ENCODE data around the gene ZNF814.
"Not testable (repeated sequence)": the region's sequence is repeated elsewhere in the genome, so short reads cannot be mapped to it uniquely, and the experiment has no call there.

ZNF814 gene

GRCh38 chr19:57887195-57887941 is 1.5 kb downstream of the ZNF814 start:
- Mint-ChIP-seq H3K4me1 (ENCODE audit: low read depth) (peaks cover 11% of the 10 kb centered on the region), H3K27ac (no peak overlapping the region), H3K36me3 (ENCODE audit: low read depth) (peaks cover 49% of the 10 kb centered on the region), H3K4me3 (peak overlapping the region; percentile 89), H3K27me3 (ENCODE audit: low read depth) (no peaks in the 10 kb centered on the region), H3K9me3 (peaks cover 50% of the 10 kb centered on the region)
- no peak for DNase-seq (ENCODE audit: low spot score)

GRCh38 chr19:57886046-57886445 is 2.8 kb downstream of the ZNF814 start:
- Mint-ChIP-seq H3K4me3 (no peak overlapping the region), H3K36me3 (ENCODE audit: low read depth) (peaks cover 48% of the 10 kb centered on the region), H3K27me3 (ENCODE audit: low read depth) (no peaks in the 10 kb centered on the region), H3K9me3 (peaks cover 46% of the 10 kb centered on the region), H3K4me1 (ENCODE audit: low read depth) (peaks cover 11% of the 10 kb centered on the region), H3K27ac (no peak overlapping the region)
- DNase-seq (ENCODE audit: low spot score) = no peak

GRCh38 chr19:57873883-57874799 is 14.7 kb downstream of the ZNF814 start:
- not testable (repeated sequence) for H3K4me1 Mint-ChIP-seq (ENCODE audit: low read depth); H3K27ac Mint-ChIP-seq; DNase-seq (ENCODE audit: low spot score); H3K4me3 Mint-ChIP-seq; H3K27me3 Mint-ChIP-seq (ENCODE audit: low read depth)
- Mint-ChIP-seq H3K36me3 (ENCODE audit: low read depth) (peaks cover 59% of the 10 kb centered on the region), H3K9me3 (peaks cover 64% of the 10 kb centered on the region)

GRCh38 chr19:57872450-57872849 is 16.4 kb downstream of the ZNF814 start:
- DNase-seq (ENCODE audit: low spot score) = no peak
- Mint-ChIP-seq H3K36me3 (ENCODE audit: low read depth) (peaks cover 58% of the 10 kb centered on the region), H3K4me3 (no peak overlapping the region), H3K4me1 (ENCODE audit: low read depth) (no peaks in the 10 kb centered on the region), H3K9me3 (peaks cover 63% of the 10 kb centered on the region), H3K27ac (no peak overlapping the region), H3K27me3 (ENCODE audit: low read depth) (no peaks in the 10 kb centered on the region)

- Mint-ChIP-seq H3K27me3 (ENCODE audit: low read depth) (no peaks in the 10 kb centered on the region), H3K27ac (no peak overlapping the region), H3K4me1 (ENCODE audit: low read depth) (no peaks in the 10 kb centered on the region), H3K4me3 (no peak overlapping the region), H3K36me3 (ENCODE audit: low read depth) (peaks cover 59% of the 10 kb centered on the region), H3K9me3 (peaks cover 57% of the 10 kb centered on the region)
- DNase-seq (ENCODE audit: low spot score) = no peak
Measured at GRCh38 chr19:57870225-57870624, 18.6 kb downstream of the ZNF814 start.

- H3K27me3 Mint-ChIP-seq (ENCODE audit: low read depth); H3K27ac Mint-ChIP-seq; DNase-seq (ENCODE audit: low spot score); H3K4me3 Mint-ChIP-seq; H3K4me1 Mint-ChIP-seq (ENCODE audit: low read depth): not testable (repeated sequence)
- Mint-ChIP-seq H3K9me3 (peaks cover 61% of the 10 kb centered on the region), H3K36me3 (ENCODE audit: low read depth) (peaks cover 62% of the 10 kb centered on the region)
Measured at GRCh38 chr19:57869655-57870054, 19.2 kb downstream of the ZNF814 start.

GRCh38 chr19:57867868-57868492 is 20.9 kb downstream of the ZNF814 start:
- Mint-ChIP-seq H3K4me1 (ENCODE audit: low read depth) (no peaks in the 10 kb centered on the region), H3K27ac (no peak overlapping the region), H3K36me3 (ENCODE audit: low read depth) (peaks cover 62% of the 10 kb centered on the region), H3K4me3 (no peak overlapping the region), H3K9me3 (peaks cover 53% of the 10 kb centered on the region), H3K27me3 (ENCODE audit: low read depth) (no peaks in the 10 kb centered on the region)
- no peak for DNase-seq (ENCODE audit: low spot score)

- not testable (repeated sequence) for H3K4me1 Mint-ChIP-seq (ENCODE audit: low read depth); H3K27me3 Mint-ChIP-seq (ENCODE audit: low read depth); H3K27ac Mint-ChIP-seq; DNase-seq (ENCODE audit: low spot score); H3K4me3 Mint-ChIP-seq
- peaks cover 53% of the 10 kb centered on the region for H3K9me3 Mint-ChIP-seq
- peaks cover 90% of the 10 kb centered on the region for H3K36me3 Mint-ChIP-seq (ENCODE audit: low read depth)
Measured at GRCh38 chr19:57862351-57862750, 26.5 kb downstream of the ZNF814 start.

GRCh38 chr19:57854117-57854516 is 34.7 kb downstream of the ZNF814 start:
- Mint-ChIP-seq H3K36me3 (ENCODE audit: low read depth) (peaks cover 79% of the 10 kb centered on the region), H3K9me3 (peaks cover 33% of the 10 kb centered on the region), H3K4me1 (ENCODE audit: low read depth) (peaks cover 10% of the 10 kb centered on the region)
- H3K4me3 Mint-ChIP-seq; H3K27ac Mint-ChIP-seq; H3K27me3 Mint-ChIP-seq (ENCODE audit: low read depth); DNase-seq (ENCODE audit: low spot score): not testable (repeated sequence)

- H3K4me1 Mint-ChIP-seq (ENCODE audit: low read depth) = peaks cover 10% of the 10 kb centered on the region
- DNase-seq (ENCODE audit: low spot score); H3K4me3 Mint-ChIP-seq; H3K27ac Mint-ChIP-seq; H3K27me3 Mint-ChIP-seq (ENCODE audit: low read depth): not testable (repeated sequence)
- H3K9me3 Mint-ChIP-seq = peaks cover 28% of the 10 kb centered on the region
- peaks cover 66% of the 10 kb centered on the region for H3K36me3 Mint-ChIP-seq (ENCODE audit: low read depth)
Measured at GRCh38 chr19:57851812-57852603, 36.8 kb downstream of the ZNF814 start.

GRCh38 chr19:57850553-57851017 is 38.3 kb downstream of the ZNF814 start:
- H3K36me3 Mint-ChIP-seq (ENCODE audit: low read depth) = peaks cover 57% of the 10 kb centered on the region
- H3K4me1 Mint-ChIP-seq (ENCODE audit: low read depth) = peaks cover 10% of the 10 kb centered on the region
- H3K4me3 Mint-ChIP-seq = peak overlapping the region; percentile 96
- peak overlapping the region; percentile 95 for H3K27ac Mint-ChIP-seq
- H3K27me3 Mint-ChIP-seq (ENCODE audit: low read depth) = no peaks in the 10 kb centered on the region
- peaks cover 22% of the 10 kb centered on the region for H3K9me3 Mint-ChIP-seq
- no peak for DNase-seq (ENCODE audit: low spot score)

GRCh38 chr19:57849666-57850473 is 39.0 kb downstream of the ZNF814 start, which contains the start of gene ZNF587:
TSS of gene ZNF587 (plus strand) at chr19:57849859. CDS start at chr19:57850039, 180 bp downstream.
- H3K27me3 Mint-ChIP-seq (ENCODE audit: low read depth) = not testable (repeated sequence)
- peak; percentile 76 for DNase-seq (ENCODE audit: low spot score)
- peaks cover 16% of the 10 kb centered on the region for H3K9me3 Mint-ChIP-seq
- H3K36me3 Mint-ChIP-seq (ENCODE audit: low read depth) = peaks cover 57% of the 10 kb centered on the region
- H3K4me1 Mint-ChIP-seq (ENCODE audit: low read depth) = peaks cover 10% of the 10 kb centered on the region
- H3K27ac Mint-ChIP-seq = peak within 1 kb of the TSS; percentile 95
- peak within 1 kb of the TSS; percentile 96 for H3K4me3 Mint-ChIP-seq

Data from T-helper 2 cell treated with Interferon-gamma antibody and Interleukin-4, amounts not matched to agents 5 μg/mL and 100 μg/mL, for 36 hours (primary cell).